PC-9 (cell line): ENCODE data around the gene TENM4. TPM values are rescaled to one million over a fixed set of nuclear protein-coding genes. Genes with fewer than 3 reads are reported as not detected.

ENCODE experiments used
- BruUV-seq: library from RNA; stranded (reverse); fragments of 400-500 nt; replicated peaks from 2 replicates; lab custom pipeline; 2021; lab: Mats Ljungman, UMichigan
- CTCF ChIA-PET: fragments of 300-600 bp; sonication (Branson Sonifier 250); formaldehyde crosslinking; loops from one replicate; lab custom pipeline; 2022; ENCODE audit warnings: antibody characterized with exemption; lab: Charles Lee
- POLR2A ChIA-PET: fragments of 300-600 bp; sonication (Branson Sonifier 250); formaldehyde crosslinking; loops from one replicate; lab custom pipeline; 2022; ENCODE audit warnings: antibody characterized with exemption; ENCODE audit not compliant: unreplicated experiment; lab: Charles Lee
- DNase-seq, 2 experiments: peaks; one replicate each; pipeline versions ENCODE4 v3.0.0 to v3.0.0-alpha.2; 2015 to 2022; ENCODE audit warnings: mixed read lengths in 1 of 2
- H2AFZ ChIP-seq: fragments of 200-600 bp; sonication (generic); 2 replicates; pipeline ENCODE4 v1.8.1; 2017; ENCODE audit warnings: antibody characterized with exemption
- H3F3A ChIP-seq: fragments of 200-600 bp; sonication (generic); 2 replicates; pipeline ENCODE4 v1.8.1; 2017; ENCODE audit warnings: antibody characterized with exemption, mild to moderate bottlenecking, low read depth; ENCODE audit not compliant: insufficient read depth
- H3K27ac ChIP-seq: fragments of 200-600 bp; sonication (generic); 2 replicates; pipeline ENCODE4 v1.6.1; 2016; ENCODE audit warnings: mixed run types
- H3K27me3 ChIP-seq: fragments of 200-600 bp; sonication (generic); 2 replicates; pipeline ENCODE4 v1.6.1; 2016; ENCODE audit warnings: low read depth, mixed run types; ENCODE audit not compliant: insufficient read depth
- H3K36me3 ChIP-seq: fragments of 200-600 bp; sonication (generic); 2 replicates; pipeline ENCODE4 v1.6.1; 2016; ENCODE audit warnings: low read depth, mixed run types
- H3K4me1 ChIP-seq: fragments of 200-600 bp; sonication (generic); replicated peaks from 2 replicates; pipeline ENCODE4 v1.6.1; 2016; ENCODE audit warnings: mixed run types; ENCODE audit not compliant: insufficient read depth
- H3K4me2 ChIP-seq: fragments of 200-600 bp; sonication (generic); 2 replicates; pipeline ENCODE4 v1.6.1; 2017; ENCODE audit warnings: mixed run types
- H3K4me3 ChIP-seq: fragments of 200-600 bp; sonication (generic); 2 replicates; pipeline ENCODE4 v1.6.1; 2016; ENCODE audit warnings: mixed run types
- H3K79me2 ChIP-seq: fragments of 200-600 bp; sonication (generic); 2 replicates; pipeline ENCODE4 v1.6.1; 2017; ENCODE audit warnings: low read depth, mixed run types
- H3K9me2 ChIP-seq: fragments of 200-600 bp; sonication (generic); 2 replicates; pipeline ENCODE4 v1.8.1; 2017; ENCODE audit warnings: mild to moderate bottlenecking; ENCODE audit not compliant: insufficient read depth
- H3K9me3 ChIP-seq: fragments of 200-600 bp; sonication (generic); 2 replicates; pipeline ENCODE4 v1.8.1; 2016; ENCODE audit warnings: low read depth; ENCODE audit not compliant: insufficient read depth
- H4K20me1 ChIP-seq: fragments of 200-600 bp; sonication (generic); 2 replicates; pipeline ENCODE4 v1.8.1; 2017; ENCODE audit not compliant: insufficient read depth
- EZH2 ChIP-seq: fragments of 200-600 bp; sonication (generic); IDR thresholded peaks from 2 replicates; pipeline ENCODE4 v1.8.0; 2017; ENCODE audit warnings: antibody characterized with exemption, low read depth
- intact Hi-C: fragments of 100-400 bp; cut with micrococcal nuclease; formaldehyde crosslinking; loops from one replicate; pipeline ENCODE4 v1.10.0; 2022; ENCODE audit not compliant: unreplicated experiment
- total RNA-seq: library from RNA; stranded (reverse); gene quantifications from 2 replicates; pipeline ENCODE4 v1.2.3, GENCODE V29; 2021
- TF ChIP-seq, protein P1 (sequence below): fragments of 200-600 bp; sonication (generic); conservative IDR thresholded peaks from 2 replicates; pipeline ENCODE4 v1.6.1; 2017; ENCODE audit warnings: mixed run types, antibody characterized with exemption, mild to moderate bottlenecking, moderate library complexity

Gene TENM4
- total RNA-seq, 1 experiment from 2014 or later = not detected

GRCh38 chr11:78782725-78783124 is 658.1 kb downstream of the TENM4 start:
- Histone ChIP-seq H3F3A (no peaks in the 10 kb centered on the region), H3K9me3 (no peaks in the 10 kb centered on the region), H3K79me2 (no peaks in the 10 kb centered on the region), H3K4me1 (no peaks in the 10 kb centered on the region), H3K9me2 (no peaks in the 10 kb centered on the region), H4K20me1 (no peaks in the 10 kb centered on the region), H3K27me3 (peaks cover 74% of the 10 kb centered on the region), H3K36me3 (no peaks in the 10 kb centered on the region), H3K4me2 (no peak overlapping the region), H3K4me3 (no peak overlapping the region), H2AFZ (no peak overlapping the region), H3K27ac (no peak overlapping the region)
- CTCF ChIA-PET = no interaction called here
- POLR2A ChIA-PET = no interaction called here
- DNase-seq = no peak
- BruUV-seq = no TSS peak
- TF ChIP-seq EZH2 = no peak
- TF ChIP-seq, protein P1, sequence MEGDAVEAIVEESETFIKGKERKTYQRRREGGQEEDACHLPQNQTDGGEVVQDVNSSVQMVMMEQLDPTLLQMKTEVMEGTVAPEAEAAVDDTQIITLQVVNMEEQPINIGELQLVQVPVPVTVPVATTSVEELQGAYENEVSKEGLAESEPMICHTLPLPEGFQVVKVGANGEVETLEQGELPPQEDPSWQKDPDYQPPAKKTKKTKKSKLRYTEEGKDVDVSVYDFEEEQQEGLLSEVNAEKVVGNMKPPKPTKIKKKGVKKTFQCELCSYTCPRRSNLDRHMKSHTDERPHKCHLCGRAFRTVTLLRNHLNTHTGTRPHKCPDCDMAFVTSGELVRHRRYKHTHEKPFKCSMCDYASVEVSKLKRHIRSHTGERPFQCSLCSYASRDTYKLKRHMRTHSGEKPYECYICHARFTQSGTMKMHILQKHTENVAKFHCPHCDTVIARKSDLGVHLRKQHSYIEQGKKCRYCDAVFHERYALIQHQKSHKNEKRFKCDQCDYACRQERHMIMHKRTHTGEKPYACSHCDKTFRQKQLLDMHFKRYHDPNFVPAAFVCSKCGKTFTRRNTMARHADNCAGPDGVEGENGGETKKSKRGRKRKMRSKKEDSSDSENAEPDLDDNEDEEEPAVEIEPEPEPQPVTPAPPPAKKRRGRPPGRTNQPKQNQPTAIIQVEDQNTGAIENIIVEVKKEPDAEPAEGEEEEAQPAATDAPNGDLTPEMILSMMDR = no peak
- intact Hi-C loops = no loop called here

GRCh38 chr11:78780889-78781288 is 659.9 kb downstream of the TENM4 start:
- CTCF ChIA-PET = no interaction called here

GRCh38 chr11:78773492-78773891 is 667.3 kb downstream of the TENM4 start:
- CTCF ChIA-PET = interaction anchor here (1.0 kb wide), 1 partner anchor 128 kb away, joined by 4 read pairs; no protein-coding TSS in a partner anchor
- H3K79me2 ChIP-seq = no peaks in the 10 kb centered on the region
- BruUV-seq = no TSS peak
- H3K27ac ChIP-seq = no peak overlapping the region
- no peaks in the 10 kb centered on the region for H3K36me3 ChIP-seq
- H3K4me3 ChIP-seq = no peak overlapping the region
- no peaks in the 10 kb centered on the region for H3K9me2 ChIP-seq
- TF ChIP-seq EZH2 = no peak
- TF ChIP-seq, protein P1 = no peak
- H3K4me1 ChIP-seq = no peaks in the 10 kb centered on the region
- H3F3A ChIP-seq = no peaks in the 10 kb centered on the region
- POLR2A ChIA-PET = interaction anchor here (0.5 kb wide), 1 partner anchor 13 kb away, joined by 3 read pairs; no protein-coding TSS in a partner anchor
- H3K4me2 ChIP-seq = no peak overlapping the region
- no peak for DNase-seq
- no peaks in the 10 kb centered on the region for H4K20me1 ChIP-seq
- H3K9me3 ChIP-seq = no peaks in the 10 kb centered on the region
- peaks cover 59% of the 10 kb centered on the region for H3K27me3 ChIP-seq
- H2AFZ ChIP-seq = no peak overlapping the region
- intact Hi-C loops = no loop called here

More at GRCh38 chr11:78780889-78781288, 659.9 kb downstream of the TENM4 start:
- H4K20me1 ChIP-seq = no peaks in the 10 kb centered on the region
- no peak overlapping the region for H2AFZ ChIP-seq
- TF ChIP-seq, protein P1 = no peak
- TF ChIP-seq EZH2 = no peak
- no peak for DNase-seq
- H3K27ac ChIP-seq = no peak overlapping the region
- H3K4me3 ChIP-seq = no peak overlapping the region
- no peaks in the 10 kb centered on the region for H3K9me2 ChIP-seq
- BruUV-seq = no TSS peak
- H3F3A ChIP-seq = no peaks in the 10 kb centered on the region
- H3K4me1 ChIP-seq = no peaks in the 10 kb centered on the region
- POLR2A ChIA-PET = no interaction called here
- intact Hi-C loops = no loop called here
- H3K9me3 ChIP-seq = no peaks in the 10 kb centered on the region
- H3K79me2 ChIP-seq = no peaks in the 10 kb centered on the region
- no peaks in the 10 kb centered on the region for H3K36me3 ChIP-seq
- no peak overlapping the region for H3K4me2 ChIP-seq
- peaks cover 65% of the 10 kb centered on the region for H3K27me3 ChIP-seq
